Sigmoid colon (tissue), 7 donors: ENCODE data around the gene TPP2. TPM values are rescaled to one million over a fixed set of nuclear protein-coding genes. Genes with fewer than 3 reads are reported as not detected.

Source experiments
- DNase-seq: peaks from one replicate; pipeline ENCODE4 v3.0.0-alpha.2; 2019
- H3K27ac ChIP-seq, 4 donors: fragments of 200-600 bp; sonication (generic); one replicate each; pipeline ENCODE4 v1.5.1; 2016 to 2019; ENCODE audit warnings: mild to moderate bottlenecking in 1 of 4
- H3K27me3 ChIP-seq, 3 donors: fragments of 200-600 bp; sonication (generic); one replicate each; pipeline ENCODE4 v1.5.1; 2019; ENCODE audit warnings: mild to moderate bottlenecking in 1 of 3
- H3K36me3 ChIP-seq, 4 donors: fragments of 200-600 bp; sonication (generic); one replicate each; pipeline ENCODE4 v1.5.1; 2016 to 2019
- H3K4me1 ChIP-seq, 4 donors: fragments of 200-600 bp; sonication (generic); one replicate each; pipeline ENCODE4 v1.5.1; 2017 to 2019
- H3K4me3 ChIP-seq, 4 donors: fragments of 200-600 bp; sonication (generic); one replicate each; pipeline ENCODE4 v1.5.1; 2017 to 2019; ENCODE audit warnings: mild to moderate bottlenecking in 2 of 4, moderate library complexity in 1 of 4
- H3K9me3 ChIP-seq, 4 donors: fragments of 200-600 bp in 3 of 4; sonication (generic) in 3 of 4; one replicate each; pipeline versions ENCODE4 v1.5.1 to v1.6.1; 2013 to 2019
- CTCF ChIP-seq, 4 experiments: fragments of 450-650 bp in 3 of 4; fragments of 200-600 bp in 1 of 4; IDR thresholded peaks; one replicate each; pipeline ENCODE4 v1.5.1; 2016 to 2019; ENCODE audit warnings: antibody characterized with exemption in 4 of 4, mild to moderate bottlenecking in 3 of 4, moderate library complexity in 2 of 4
- EP300 ChIP-seq, 4 donors: sonication (generic); formaldehyde crosslinking; IDR thresholded peaks; one replicate each; pipeline ENCODE4 v1.6.1; 2017; ENCODE audit warnings: antibody characterized with exemption in 4 of 4
- POLR2A ChIP-seq, 2 donors: fragments of 450-650 bp; IDR thresholded peaks; one replicate each; pipeline ENCODE4 v1.6.1; 2016; ENCODE audit warnings: antibody characterized with exemption in 2 of 2, mild to moderate bottlenecking in 2 of 2, moderate library complexity in 2 of 2
- POLR2AphosphoS5 ChIP-seq, 4 donors: sonication (generic); formaldehyde crosslinking; IDR thresholded peaks; one replicate each; pipeline ENCODE4 v1.6.1; 2017; ENCODE audit warnings: antibody characterized with exemption in 4 of 4
- WGBS, 2 donors: extraction: QIAGEN DNeasy Blood & Tissue Kit; methylation state at CpG; one replicate each; pipeline ENCODE4 v1.1.7; 2013; 5-methylcytosine and 5-hydroxymethylcytosine counted together
- intact Hi-C: fragments of 100-400 bp; cut with DNase I; formaldehyde crosslinking; loops from one replicate; pipeline ENCODE4 v1.15.1; 2023
- polyA plus RNA-seq, 3 donors: library from polyadenylated mRNA; stranded (reverse); fragments of 200-250 nt; gene quantifications; one replicate each; pipeline ENCODE4 v1.2.3, GENCODE V29; 2013
- total RNA-seq, 4 donors: library from RNA; depleted of rRNA; stranded (reverse); fragments of >200 nt; gene quantifications; one replicate each; pipeline ENCODE4 v1.1.0, GENCODE V29; 2016
- donor health status: healthy with polysubstance abuse.
- donor health status: Bipolar disorder and iron deficiency.
- donor health status: healthy.

Gene TPP2
- total and polyA plus RNA-seq, 7 donors: 11.4 to 54.2 (median 33.0) TPM

GRCh38 chr13:102610296-102610895, 13.6 kb downstream of the TPP2 start:
- Histone ChIP-seq H3K27me3 (no peaks in the 10 kb centered on the region), H3K36me3 (peaks cover 0 to 71% (median 11%) of the 10 kb centered on the region in 4 donors), H3K9me3 (no peaks in the 10 kb centered on the region), H3K4me3 (no peak overlapping the region), H3K27ac (no peak overlapping the region), H3K4me1 (no peaks in the 10 kb centered on the region)
- no peak for DNase-seq
- intact Hi-C loops: no loop called here
- TF ChIP-seq POLR2A (IDR thresholded peaks at IDR 0.05): no peak
- TF ChIP-seq POLR2AphosphoS5 (IDR thresholded peaks at IDR 0.05): no peak
- no peak for TF ChIP-seq EP300 (IDR thresholded peaks at IDR 0.05)
- TF ChIP-seq CTCF (IDR thresholded peaks at IDR 0.05): no peak
- 53 to 85% methylated on average over 9 of the region's 9 CpGs for WGBS, 2 donors

DNA sequence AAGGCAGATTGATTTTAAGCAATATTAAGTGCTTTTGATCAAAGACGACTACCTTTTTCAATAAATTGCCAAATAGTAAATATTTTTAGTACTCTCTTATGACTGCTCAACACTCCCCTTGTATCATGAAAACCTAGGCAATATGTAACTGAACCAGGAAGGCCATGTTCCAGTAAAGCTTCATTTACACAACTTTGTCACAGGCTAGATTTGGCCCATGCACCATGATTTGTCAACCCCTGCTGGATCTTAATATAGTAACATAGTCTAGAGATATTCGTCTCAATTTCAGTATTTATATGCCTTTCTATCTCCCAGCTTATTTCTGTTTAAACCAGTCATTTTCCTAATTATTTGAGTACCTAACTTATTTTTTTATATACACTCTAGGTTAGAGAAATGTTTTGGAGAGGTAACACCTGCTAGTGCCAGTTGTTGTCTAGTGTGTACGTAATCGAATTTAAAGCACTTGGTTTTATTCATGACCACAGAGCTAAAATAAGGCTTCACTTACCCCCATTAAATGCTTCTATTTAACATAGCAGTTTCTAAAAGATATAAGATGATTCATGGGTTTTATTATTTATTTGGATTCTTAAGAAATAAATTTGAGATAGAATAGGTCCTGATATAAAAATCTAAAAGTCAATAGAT, 21.0 kb downstream of the TPP2 start:
- DNase-seq: no peak
- TF ChIP-seq EP300 (IDR thresholded peaks at IDR 0.05) (no peak), CTCF (IDR thresholded peaks at IDR 0.05) (no peak), POLR2AphosphoS5 (IDR thresholded peaks at IDR 0.05) (no peak), POLR2A (IDR thresholded peaks at IDR 0.05) (no peak)
- Histone ChIP-seq H3K36me3 (peaks cover 0 to 74% (median 20%) of the 10 kb centered on the region in 4 donors), H3K4me1 (no peaks in the 10 kb centered on the region), H3K27me3 (no peaks in the 10 kb centered on the region), H3K27ac (no peak overlapping the region), H3K9me3 (no peaks in the 10 kb centered on the region), H3K4me3 (no peak overlapping the region)
- 91 to 94% methylated on average over 4 of the region's 4 CpGs for WGBS, 2 donors
- intact Hi-C loops: no loop called here

GRCh38 chr13:102620516-102620915, 23.7 kb downstream of the TPP2 start:
- no peak overlapping the region for H3K27ac ChIP-seq
- H3K4me3 ChIP-seq: no peak overlapping the region
- intact Hi-C loops: no loop called here
- H3K4me1 ChIP-seq: no peaks in the 10 kb centered on the region
- H3K9me3 ChIP-seq: no peaks in the 10 kb centered on the region
- TF ChIP-seq POLR2AphosphoS5 (IDR thresholded peaks at IDR 0.05): no peak
- no peak for TF ChIP-seq POLR2A (IDR thresholded peaks at IDR 0.05)
- TF ChIP-seq EP300 (IDR thresholded peaks at IDR 0.05): no peak
- TF ChIP-seq CTCF (IDR thresholded peaks at IDR 0.05): no peak
- WGBS, 2 donors: 93 to 96% methylated on average over 6 of the region's 6 CpGs
- peaks cover 0 to 81% (median 23%) of the 10 kb centered on the region in 4 donors for H3K36me3 ChIP-seq
- no peaks in the 10 kb centered on the region for H3K27me3 ChIP-seq
- no peak for DNase-seq

DNA sequence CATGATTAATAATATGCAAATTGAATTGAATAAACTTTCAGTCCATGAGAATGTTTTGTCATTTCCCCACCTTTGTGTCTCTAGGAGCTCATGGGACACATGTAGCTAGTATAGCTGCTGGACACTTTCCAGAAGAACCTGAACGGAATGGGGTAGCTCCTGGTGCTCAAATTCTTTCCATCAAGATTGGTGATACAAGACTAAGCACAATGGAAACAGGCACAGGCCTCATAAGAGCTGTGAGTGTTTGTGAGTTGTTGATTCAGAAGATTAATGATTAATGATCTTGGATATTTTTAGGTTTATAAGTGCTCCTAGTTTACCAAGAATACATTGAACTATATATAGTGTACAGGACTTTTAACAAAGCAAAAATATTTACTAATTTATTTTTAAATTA, 30.1 kb downstream of the TPP2 start:
- no peak for DNase-seq
- TF ChIP-seq CTCF (IDR thresholded peaks at IDR 0.05) (no peak), POLR2A (IDR thresholded peaks at IDR 0.05) (no peak), POLR2AphosphoS5 (IDR thresholded peaks at IDR 0.05) (no peak), EP300 (IDR thresholded peaks at IDR 0.05) (no peak)
- Histone ChIP-seq H3K4me1 (no peaks in the 10 kb centered on the region), H3K9me3 (no peaks in the 10 kb centered on the region), H3K27ac (no peak overlapping the region), H3K36me3 (peaks cover 10 to 85% (median 20%) of the 10 kb centered on the region in 4 donors), H3K4me3 (no peak overlapping the region), H3K27me3 (no peaks in the 10 kb centered on the region)
- 79 to 88% methylated on average over 1 of the region's 1 CpG for WGBS, 2 donors
- intact Hi-C loops: no loop called here
